Smooth muscle cell (in vitro differentiated cells): ENCODE measurements around the gene PALLD. TPM values are rescaled to one million over a fixed set of nuclear protein-coding genes. Genes with fewer than 3 reads are reported as not detected.

Source experiments
- DNase-seq: peaks from one replicate; lab custom pipeline; 2025; ENCODE audit not compliant: unreplicated experiment; lab: John Stamatoyannopoulos, UW
- H2AFZ ChIP-seq: fragments of 200-600 bp; sonication (generic); 2 replicates; pipeline ENCODE4 v1.6.0; 2016; ENCODE audit warnings: antibody characterized with exemption, low read depth, mild to moderate bottlenecking
- H3F3A ChIP-seq: fragments of 200-600 bp; sonication (generic); 2 replicates; pipeline ENCODE4 v1.6.0; 2017; ENCODE audit warnings: antibody characterized with exemption, low read depth
- H3K27ac ChIP-seq: fragments of 200-600 bp; sonication (generic); 2 replicates; pipeline ENCODE4 v1.5.1; 2016; ENCODE audit warnings: low read depth, mild to moderate bottlenecking
- H3K27me3 ChIP-seq: fragments of 200-600 bp; sonication (generic); 2 replicates; pipeline ENCODE4 v1.6.1; 2016; ENCODE audit warnings: low read depth, mild to moderate bottlenecking
- H3K36me3 ChIP-seq: fragments of 200-600 bp; sonication (generic); 2 replicates; pipeline ENCODE4 v1.5.1; 2016; ENCODE audit warnings: low read depth
- H3K4me1 ChIP-seq: fragments of 200-600 bp; sonication (generic); 2 replicates; pipeline ENCODE4 v1.5.1; 2016; ENCODE audit warnings: low read depth
- H3K4me2 ChIP-seq: fragments of 200-600 bp; sonication (generic); 2 replicates; pipeline ENCODE4 v1.6.0; 2016; ENCODE audit warnings: mild to moderate bottlenecking
- H3K4me3 ChIP-seq: fragments of 200-600 bp; sonication (generic); 2 replicates; pipeline ENCODE4 v1.5.1; 2016; ENCODE audit warnings: mild to moderate bottlenecking
- H3K79me2 ChIP-seq: fragments of 200-600 bp; sonication (generic); 2 replicates; pipeline ENCODE4 v1.6.0; 2016; ENCODE audit warnings: low read depth, mild to moderate bottlenecking
- H3K9ac ChIP-seq: fragments of 200-600 bp; sonication (generic); 2 replicates; pipeline ENCODE4 v1.6.0; 2016; ENCODE audit warnings: low read depth
- H3K9me3 ChIP-seq: fragments of 200-600 bp; sonication (generic); replicated peaks from 2 replicates; pipeline ENCODE4 v1.5.1; 2016; ENCODE audit warnings: low read depth
- H4K20me1 ChIP-seq: fragments of 200-600 bp; sonication (generic); 2 replicates; pipeline ENCODE4 v1.6.0; 2016; ENCODE audit warnings: low read depth
- CTCF ChIP-seq: fragments of 200-600 bp; sonication (generic); IDR thresholded peaks from 2 replicates; pipeline ENCODE4 v1.5.1; 2017; ENCODE audit warnings: borderline replicate concordance, mild to moderate bottlenecking, antibody characterized with exemption; ENCODE audit not compliant: insufficient read depth, poor library complexity, severe bottlenecking
- WGBS: methylation state at CpG from one replicate; pipeline ENCODE4 v1.1.7; 2016; ENCODE audit warnings: low lambda C conversion rate; 5-methylcytosine and 5-hydroxymethylcytosine counted together
- polyA plus RNA-seq: library from polyadenylated mRNA; unstranded; fragments of >200 nt; fragmentation: Nextera tagmentation; extraction: Ambion mirVana; gene quantifications from 2 replicates; pipeline ENCODE4 v1.2.1, GENCODE V29; 2016
- total RNA-seq: library from RNA; depleted of rRNA; stranded (reverse); fragments of >200 nt; gene quantifications from 2 replicates; pipeline ENCODE4 v1.2.3, GENCODE V29; 2014

The PALLD gene
- total and polyA plus RNA-seq, 2 experiments from 2014 or later, result 354 to 415 TPM

- Histone ChIP-seq H3K27me3 (no peaks in the 10 kb centered on the region), H3K9me3 (no peaks in the 10 kb centered on the region), H4K20me1 (no peaks in the 10 kb centered on the region), H2AFZ (no peak overlapping the region), H3K4me1 (peaks cover 6% of the 10 kb centered on the region), H3K9ac (no peak overlapping the region), H3K4me3 (no peak overlapping the region), H3K36me3 (peaks cover 7% of the 10 kb centered on the region), H3K27ac (peak overlapping the region; percentile 87), H3K79me2 (peaks cover 55% of the 10 kb centered on the region), H3K4me2 (no peak overlapping the region), H3F3A (peaks cover 35% of the 10 kb centered on the region)
- DNase-seq, result no peak
- 91% methylated on average over 8 of the region's 8 CpGs for WGBS
- no peak for TF ChIP-seq CTCF
Observed at GRCh38 chr4:168757500-168757899, 260.6 kb downstream of the PALLD start.

GRCh38 chr4:168758351-168758876 lies 261.6 kb downstream of the PALLD start:
- peaks cover 7% of the 10 kb centered on the region for H3K36me3 ChIP-seq
- no peak overlapping the region for H3K4me3 ChIP-seq
- TF ChIP-seq CTCF, result no peak
- peaks cover 5% of the 10 kb centered on the region for H3K4me1 ChIP-seq
- peaks cover 55% of the 10 kb centered on the region for H3K79me2 ChIP-seq
- no peaks in the 10 kb centered on the region for H3K9me3 ChIP-seq
- peaks cover 37% of the 10 kb centered on the region for H3F3A ChIP-seq
- H3K4me2 ChIP-seq, result peak overlapping the region; percentile 12
- H3K27me3 ChIP-seq, result no peaks in the 10 kb centered on the region
- no peak for DNase-seq
- H2AFZ ChIP-seq, result no peak overlapping the region
- peak overlapping the region; percentile 87 for H3K27ac ChIP-seq
- 18% methylated on average over 4 of the region's 4 CpGs for WGBS
- H3K9ac ChIP-seq, result no peak overlapping the region
- no peaks in the 10 kb centered on the region for H4K20me1 ChIP-seq

- Histone ChIP-seq H3K4me1 (peaks cover 5% of the 10 kb centered on the region), H4K20me1 (no peaks in the 10 kb centered on the region), H3K36me3 (peaks cover 7% of the 10 kb centered on the region), H3K9ac (no peak overlapping the region), H3K4me3 (no peak overlapping the region), H3K27me3 (no peaks in the 10 kb centered on the region), H3K9me3 (no peaks in the 10 kb centered on the region), H3K79me2 (peaks cover 53% of the 10 kb centered on the region), H3K4me2 (no peak overlapping the region), H3K27ac (peak overlapping the region; percentile 68), H3F3A (peaks cover 39% of the 10 kb centered on the region), H2AFZ (no peak overlapping the region)
- WGBS, result 100% methylated on average over 1 of the region's 1 CpG
- DNase-seq, result no peak
- no peak for TF ChIP-seq CTCF
Observed at GRCh38 chr4:168759321-168759720, 262.5 kb downstream of the PALLD start.

GRCh38 chr4:168759959-168760527 lies 263.2 kb downstream of the PALLD start:
- H3F3A ChIP-seq, result peaks cover 38% of the 10 kb centered on the region
- no peaks in the 10 kb centered on the region for H3K9me3 ChIP-seq
- peaks cover 7% of the 10 kb centered on the region for H3K36me3 ChIP-seq
- no peak for TF ChIP-seq CTCF
- H3K27me3 ChIP-seq, result no peaks in the 10 kb centered on the region
- H3K4me1 ChIP-seq, result peaks cover 5% of the 10 kb centered on the region
- no peaks in the 10 kb centered on the region for H4K20me1 ChIP-seq
- H3K27ac ChIP-seq, result peak overlapping the region; percentile 68
- no peak for DNase-seq
- no peak overlapping the region for H3K9ac ChIP-seq
- no peak overlapping the region for H2AFZ ChIP-seq
- H3K79me2 ChIP-seq, result peaks cover 55% of the 10 kb centered on the region
- WGBS, result 90% methylated on average over 10 of the region's 10 CpGs
- no peak overlapping the region for H3K4me2 ChIP-seq
- H3K4me3 ChIP-seq, result no peak overlapping the region
